Measurements from ENCODE around the gene FMN2. TPM values are rescaled to one million over a fixed set of nuclear protein-coding genes. Genes with fewer than 3 reads are reported as not detected.

Gene FMN2
- total RNA-seq, 1 experiment from 2014 or later = 0.59 TPM

DNA sequence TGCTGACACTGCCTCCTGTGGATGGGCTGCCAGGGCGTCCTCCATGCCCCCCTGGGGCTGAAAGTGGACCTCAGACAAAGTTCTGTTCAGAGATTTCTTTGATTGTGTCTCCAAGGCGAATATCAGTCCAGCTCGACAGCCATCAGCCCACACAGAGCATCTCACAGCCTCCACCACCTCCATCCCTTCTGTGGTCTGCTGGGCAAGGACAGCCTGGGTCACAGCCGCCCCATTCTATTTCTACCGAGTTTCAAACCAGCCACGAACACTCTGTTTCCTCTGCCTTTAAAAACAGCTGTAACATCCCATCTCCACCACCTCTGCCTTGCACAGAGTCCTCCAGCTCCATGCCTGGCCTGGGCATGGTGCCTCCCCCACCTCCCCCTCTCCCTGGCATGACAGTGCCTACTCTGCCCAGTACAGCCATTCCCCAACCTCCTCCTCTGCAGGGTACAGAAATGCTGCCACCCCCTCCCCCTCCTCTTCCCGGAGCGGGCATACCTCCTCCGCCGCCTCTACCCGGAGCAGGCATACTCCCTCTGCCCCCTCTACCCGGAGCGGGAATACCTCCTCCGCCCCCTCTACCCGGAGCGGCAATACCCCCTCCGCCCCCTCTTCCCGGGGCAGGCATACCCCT is 115.5 kb downstream of the FMN2 start:
- H4K20me1 ChIP-seq (ENCODE audit: control insufficient read depth, insufficient read depth, insufficient read length) = no peaks in the 10 kb centered on the region
- H3K9me3 Mint-ChIP-seq = peaks cover 3% of the 10 kb centered on the region in 2 experiments; a peak in 2 of 5 replicates
- no peak overlapping the region for H2AK5ac ChIP-seq (ENCODE audit: insufficient read length, low read length)
- no peaks in the 10 kb centered on the region for H3K79me2 ChIP-seq (ENCODE audit: insufficient read depth, low read length)
- no peak overlapping the region for H3K4ac ChIP-seq (ENCODE audit: low read depth, low read length)
- no peak overlapping the region for H2BK5ac ChIP-seq (ENCODE audit: insufficient read length, low read length)
- TF ChIP-seq, protein P1, sequence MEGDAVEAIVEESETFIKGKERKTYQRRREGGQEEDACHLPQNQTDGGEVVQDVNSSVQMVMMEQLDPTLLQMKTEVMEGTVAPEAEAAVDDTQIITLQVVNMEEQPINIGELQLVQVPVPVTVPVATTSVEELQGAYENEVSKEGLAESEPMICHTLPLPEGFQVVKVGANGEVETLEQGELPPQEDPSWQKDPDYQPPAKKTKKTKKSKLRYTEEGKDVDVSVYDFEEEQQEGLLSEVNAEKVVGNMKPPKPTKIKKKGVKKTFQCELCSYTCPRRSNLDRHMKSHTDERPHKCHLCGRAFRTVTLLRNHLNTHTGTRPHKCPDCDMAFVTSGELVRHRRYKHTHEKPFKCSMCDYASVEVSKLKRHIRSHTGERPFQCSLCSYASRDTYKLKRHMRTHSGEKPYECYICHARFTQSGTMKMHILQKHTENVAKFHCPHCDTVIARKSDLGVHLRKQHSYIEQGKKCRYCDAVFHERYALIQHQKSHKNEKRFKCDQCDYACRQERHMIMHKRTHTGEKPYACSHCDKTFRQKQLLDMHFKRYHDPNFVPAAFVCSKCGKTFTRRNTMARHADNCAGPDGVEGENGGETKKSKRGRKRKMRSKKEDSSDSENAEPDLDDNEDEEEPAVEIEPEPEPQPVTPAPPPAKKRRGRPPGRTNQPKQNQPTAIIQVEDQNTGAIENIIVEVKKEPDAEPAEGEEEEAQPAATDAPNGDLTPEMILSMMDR (conservative IDR thresholded peaks at IDR 0.05) = no peak
- H2BK20ac ChIP-seq (ENCODE audit: low read depth, low read length, poor library complexity, severe bottlenecking) = no peak overlapping the region
- H3K18ac ChIP-seq (ENCODE audit: insufficient read length, low read depth, low read length) = no peak overlapping the region
- no peak overlapping the region for H3K27ac ChIP-seq (ENCODE audit: insufficient read length, low read depth, low read length)
- H4K5ac ChIP-seq (ENCODE audit: insufficient read length, low read depth, low read length) = no peak overlapping the region
- H3K27me3 Mint-ChIP-seq (ENCODE audit: low read depth) = no peaks in the 10 kb centered on the region
- no peak overlapping the region for H3K9ac ChIP-seq (ENCODE audit: extremely low read depth, insufficient read length, low read length)
- H3T11ph ChIP-seq (ENCODE audit: low read length) = no peak overlapping the region
- H2BK120ac ChIP-seq (ENCODE audit: low read depth, low read length, poor library complexity, severe bottlenecking) = no peak overlapping the region
- H2BK12ac ChIP-seq (ENCODE audit: insufficient read length, low read depth, low read length) = no peak overlapping the region
- H3K56ac ChIP-seq (ENCODE audit: insufficient read length, low read depth, low read length) = no peak overlapping the region
- H3K27ac Mint-ChIP-seq = no peak overlapping the region
- WGBS (ENCODE audit: extremely low coverage, insufficient read length, low lambda C conversion rate) = no CpG with 5 or more reads among the region's 18 CpGs
- H3K23me2 ChIP-seq (ENCODE audit: insufficient read length, low read depth, low read length, poor library complexity, severe bottlenecking) = no peaks in the 10 kb centered on the region
- no peaks in the 10 kb centered on the region for H3K9me3 ChIP-seq (ENCODE audit: control insufficient read depth, low read depth, low read length)
- no peak overlapping the region for H4K91ac ChIP-seq (ENCODE audit: insufficient read length, low read depth, low read length)
- no peak overlapping the region for H3K4me3 Mint-ChIP-seq
- no peaks in the 10 kb centered on the region for H3K27me3 ChIP-seq (ENCODE audit: insufficient read depth, low read length)
- no peak overlapping the region for H3K23ac ChIP-seq (ENCODE audit: insufficient read length, low read depth, low read length)
- no peak for DNase-seq
- H4K8ac ChIP-seq (replicated peaks; ENCODE audit: insufficient read length, low read depth, low read length) = no peak overlapping the region
- no peak overlapping the region for H3K4me2 ChIP-seq (ENCODE audit: insufficient read depth, insufficient read length, low read length)
- H2AFZ ChIP-seq (ENCODE audit: low read length) = no peak overlapping the region
- no peaks in the 10 kb centered on the region for H3K4me1 Mint-ChIP-seq
- no peak overlapping the region for H3K14ac ChIP-seq (ENCODE audit: insufficient read depth, low read length)
- H3K4me1 ChIP-seq (ENCODE audit: insufficient read depth, low read length) = no peaks in the 10 kb centered on the region
- no peaks in the 10 kb centered on the region for H3K79me1 ChIP-seq (ENCODE audit: insufficient read depth, low read depth, low read length, poor library complexity, severe bottlenecking)
- H3K36me3 Mint-ChIP-seq (ENCODE audit: insufficient read depth in 1 of 3, low read depth in 3 of 3) = peaks cover 0 to 5% (median 4%) of the 10 kb centered on the region in 3 experiments; a peak in 3 of 7 replicates
- H2BK15ac ChIP-seq (ENCODE audit: low read depth, low read length) = no peak overlapping the region
